WTC11 (cell line): Measurements from ENCODE around the gene SYNPO2. TPM values are rescaled to one million over a fixed set of nuclear protein-coding genes. Genes with fewer than 3 reads are reported as not detected.

ENCODE experiments used
- ATAC-seq: fragments of 200-7000 bp; cut with Tn5 transposase; 2 replicates; pipeline ENCODE4 v1.10.0; 2021; ENCODE audit warnings: mild to moderate bottlenecking, moderate library complexity
- CTCF ChIA-PET: fragments of 300-600 bp; sonication (Branson Sonifier 250); formaldehyde crosslinking; loops from one replicate; lab custom pipeline; 2021; ENCODE audit warnings: antibody characterized with exemption; lab: Charles Lee
- POLR2A ChIA-PET: fragments of 350-600 bp; sonication (Branson Sonifier 250); formaldehyde crosslinking; loops from one replicate; lab custom pipeline; 2021; ENCODE audit warnings: antibody characterized with exemption; lab: Charles Lee
- DNase-seq: peaks from one replicate; pipeline ENCODE4 v3.0.0; 2021; ENCODE audit warnings: low spot score
- H3K27ac Mint-ChIP-seq: 2 replicates; pipeline ENCODE4 v1.8.0; 2021; ENCODE audit warnings: mixed read lengths
- H3K27me3 Mint-ChIP-seq: 2 replicates; pipeline ENCODE4 v1.8.0; 2021; ENCODE audit warnings: low read depth, mild to moderate bottlenecking, moderate library complexity, mixed read lengths
- H3K36me3 Mint-ChIP-seq: 2 replicates; pipeline ENCODE4 v1.8.0; 2021; ENCODE audit warnings: mixed read lengths
- H3K4me1 Mint-ChIP-seq: 2 replicates; pipeline ENCODE4 v1.8.0; 2022; ENCODE audit warnings: mixed read lengths
- H3K4me3 Mint-ChIP-seq: 2 replicates; pipeline ENCODE4 v1.8.0; 2021; ENCODE audit warnings: mild to moderate bottlenecking, moderate library complexity, mixed read lengths
- H3K9me3 Mint-ChIP-seq: 2 replicates; pipeline ENCODE4 v1.8.0; 2021; ENCODE audit warnings: mixed read lengths
- CREB1 ChIP-seq: sonication (generic); formaldehyde crosslinking; IDR thresholded peaks from 2 replicates; pipeline ENCODE4 v1.8.0; 2023; ENCODE audit warnings: mild to moderate bottlenecking, missing genetic modification reagents
- FOXP1 ChIP-seq: sonication (generic); formaldehyde crosslinking; IDR thresholded peaks from 2 replicates; pipeline ENCODE4 v1.8.0; 2022; ENCODE audit warnings: missing genetic modification reagents, mild to moderate bottlenecking, moderate library complexity, borderline replicate concordance
- GTF2I ChIP-seq: fragments of 250-450 bp; sonication (Bioruptor Pico); conservative IDR thresholded peaks from 2 replicates; pipeline ENCODE4 v1.4.0; 2021; ENCODE audit warnings: mild to moderate bottlenecking
- JAZF1 ChIP-seq: fragments of 250-450 bp; sonication (Bioruptor Pico); IDR thresholded peaks from 2 replicates; pipeline ENCODE4 v1.9.0; 2021; ENCODE audit warnings: moderate library complexity, mild to moderate bottlenecking, inconsistent platforms
- KAT7 ChIP-seq: sonication (generic); formaldehyde crosslinking; IDR thresholded peaks from 2 replicates; pipeline ENCODE4 v1.8.1; 2023; ENCODE audit warnings: missing genetic modification reagents, mild to moderate bottlenecking, borderline replicate concordance
- MYBL2 ChIP-seq: sonication (generic); formaldehyde crosslinking; IDR thresholded peaks from 2 replicates; pipeline ENCODE4 v1.8.1; 2023; ENCODE audit warnings: mild to moderate bottlenecking, moderate library complexity, missing genetic modification reagents
- RORB ChIP-seq: fragments of 250-450 bp; sonication (Bioruptor Pico); IDR thresholded peaks from 2 replicates; pipeline ENCODE4 v1.9.0; 2021; ENCODE audit warnings: mild to moderate bottlenecking
- SMAD3 ChIP-seq: sonication (generic); formaldehyde crosslinking; IDR thresholded peaks from 2 replicates; pipeline ENCODE4 v1.8.0; 2022; ENCODE audit warnings: missing genetic modification reagents, mild to moderate bottlenecking, borderline replicate concordance
- TCF7 ChIP-seq: sonication (generic); formaldehyde crosslinking; IDR thresholded peaks from 2 replicates; pipeline ENCODE4 v1.8.0; 2022; ENCODE audit warnings: mild to moderate bottlenecking, low read depth, missing genetic modification reagents, moderate library complexity
- TEAD4 ChIP-seq: sonication (generic); formaldehyde crosslinking; IDR thresholded peaks from 2 replicates; pipeline ENCODE4 v1.8.0; 2022; ENCODE audit warnings: mild to moderate bottlenecking, missing genetic modification reagents
- ZNF219 ChIP-seq: sonication (generic); formaldehyde crosslinking; IDR thresholded peaks from 2 replicates; pipeline ENCODE4 v1.8.0; 2023; ENCODE audit warnings: missing genetic modification reagents, mild to moderate bottlenecking, borderline replicate concordance
- ZNF396 ChIP-seq: fragments of 250-450 bp; sonication (Bioruptor Pico); IDR thresholded peaks from 2 replicates; pipeline ENCODE4 v1.8.0; 2021; ENCODE audit warnings: mild to moderate bottlenecking, moderate library complexity, borderline replicate concordance
- ZNF423 ChIP-seq: fragments of 250-450 bp; sonication (Bioruptor Pico); IDR thresholded peaks from 2 replicates; pipeline ENCODE4 v2.1.2; 2022; ENCODE audit warnings: mild to moderate bottlenecking, moderate library complexity
- total RNA-seq: library from RNA; stranded (reverse); gene quantifications from 3 replicates; pipeline ENCODE4 v1.2.3, GENCODE V29; 2021
- TF ChIP-seq, protein P1 (sequence below): fragments of 250-450 bp; sonication (Bioruptor Pico); IDR thresholded peaks from 2 replicates; pipeline ENCODE4 v1.9.0; 2021; ENCODE audit warnings: moderate library complexity, mild to moderate bottlenecking, inconsistent platforms, borderline replicate concordance
- TF ChIP-seq, protein P2 (sequence below): sonication (generic); formaldehyde crosslinking; IDR thresholded peaks from 2 replicates; pipeline ENCODE4 v1.8.1; 2022; ENCODE audit warnings: low read depth, missing genetic modification reagents, borderline replicate concordance
- TF ChIP-seq, protein P3 (sequence below): sonication (generic); formaldehyde crosslinking; IDR thresholded peaks from 2 replicates; pipeline ENCODE4 v1.8.1; 2023; ENCODE audit warnings: mild to moderate bottlenecking, missing genetic modification reagents, borderline replicate concordance
- TF ChIP-seq, protein P4 (sequence below): sonication (generic); formaldehyde crosslinking; IDR thresholded peaks from 2 replicates; pipeline ENCODE4 v1.8.1; 2023; ENCODE audit warnings: mild to moderate bottlenecking, missing genetic modification reagents
- TF ChIP-seq, protein P5 (sequence below): sonication (generic); formaldehyde crosslinking; IDR thresholded peaks from 2 replicates; pipeline ENCODE4 v1.8.1; 2023; ENCODE audit warnings: mild to moderate bottlenecking, missing genetic modification reagents, moderate library complexity
- TF ChIP-seq, protein P6 (sequence below): sonication (generic); formaldehyde crosslinking; IDR thresholded peaks from 2 replicates; pipeline ENCODE4 v1.8.1; 2022; ENCODE audit warnings: mild to moderate bottlenecking, moderate library complexity, missing genetic modification reagents
- TF ChIP-seq, protein P7 (sequence below): sonication (generic); formaldehyde crosslinking; IDR thresholded peaks from 2 replicates; pipeline ENCODE4 v1.8.0; 2023; ENCODE audit warnings: missing genetic modification reagents
- TF ChIP-seq, protein P8 (sequence below): sonication (generic); formaldehyde crosslinking; IDR thresholded peaks from 2 replicates; pipeline ENCODE4 v1.8.1; 2023; ENCODE audit warnings: mild to moderate bottlenecking, missing genetic modification reagents

SYNPO2 gene
- total RNA-seq, 1 experiment from 2014 or later, result 1.9 TPM

DNA sequence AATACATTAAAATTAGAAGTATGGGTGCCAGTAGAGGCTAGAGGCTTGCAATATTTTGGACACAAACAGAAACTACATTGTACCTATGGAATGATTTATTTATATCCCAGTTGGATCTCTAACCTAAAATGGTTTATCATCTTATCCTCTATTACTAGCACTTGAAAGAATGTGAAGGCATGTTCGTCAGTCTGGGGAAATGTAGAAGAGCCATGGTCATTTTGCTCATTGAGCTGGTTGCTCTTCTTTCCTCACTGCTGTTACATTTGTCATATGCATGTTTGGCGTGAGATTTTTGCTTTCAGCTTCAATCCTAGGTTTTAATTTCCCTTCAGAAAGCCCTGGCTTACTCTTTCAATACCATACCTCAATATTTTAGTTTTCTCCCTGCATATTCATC is 164.6 kb downstream of the SYNPO2 start (continued):
- TF ChIP-seq KAT7 (CRISPR knock-in tag) (no peak), CREB1 (no peak), ZNF396 (CRISPR knock-in tag) (no peak), MYBL2 (no peak), SMAD3 (CRISPR knock-in tag) (no peak)
- TF ChIP-seq, protein P1, sequence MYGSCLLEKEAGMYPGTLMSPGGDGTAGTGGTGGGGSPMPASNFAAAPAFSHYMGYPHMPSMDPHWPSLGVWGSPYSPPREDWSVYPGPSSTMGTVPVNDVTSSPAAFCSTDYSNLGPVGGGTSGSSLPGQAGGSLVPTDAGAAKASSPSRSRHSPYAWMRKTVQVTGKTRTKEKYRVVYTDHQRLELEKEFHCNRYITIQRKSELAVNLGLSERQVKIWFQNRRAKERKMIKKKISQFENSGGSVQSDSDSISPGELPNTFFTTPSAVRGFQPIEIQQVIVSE (CRISPR knock-in tag), result no peak
- TF ChIP-seq, protein P2, sequence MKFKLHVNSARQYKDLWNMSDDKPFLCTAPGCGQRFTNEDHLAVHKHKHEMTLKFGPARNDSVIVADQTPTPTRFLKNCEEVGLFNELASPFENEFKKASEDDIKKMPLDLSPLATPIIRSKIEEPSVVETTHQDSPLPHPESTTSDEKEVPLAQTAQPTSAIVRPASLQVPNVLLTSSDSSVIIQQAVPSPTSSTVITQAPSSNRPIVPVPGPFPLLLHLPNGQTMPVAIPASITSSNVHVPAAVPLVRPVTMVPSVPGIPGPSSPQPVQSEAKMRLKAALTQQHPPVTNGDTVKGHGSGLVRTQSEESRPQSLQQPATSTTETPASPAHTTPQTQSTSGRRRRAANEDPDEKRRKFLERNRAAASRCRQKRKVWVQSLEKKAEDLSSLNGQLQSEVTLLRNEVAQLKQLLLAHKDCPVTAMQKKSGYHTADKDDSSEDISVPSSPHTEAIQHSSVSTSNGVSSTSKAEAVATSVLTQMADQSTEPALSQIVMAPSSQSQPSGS (CRISPR knock-in tag), result no peak

DNA sequence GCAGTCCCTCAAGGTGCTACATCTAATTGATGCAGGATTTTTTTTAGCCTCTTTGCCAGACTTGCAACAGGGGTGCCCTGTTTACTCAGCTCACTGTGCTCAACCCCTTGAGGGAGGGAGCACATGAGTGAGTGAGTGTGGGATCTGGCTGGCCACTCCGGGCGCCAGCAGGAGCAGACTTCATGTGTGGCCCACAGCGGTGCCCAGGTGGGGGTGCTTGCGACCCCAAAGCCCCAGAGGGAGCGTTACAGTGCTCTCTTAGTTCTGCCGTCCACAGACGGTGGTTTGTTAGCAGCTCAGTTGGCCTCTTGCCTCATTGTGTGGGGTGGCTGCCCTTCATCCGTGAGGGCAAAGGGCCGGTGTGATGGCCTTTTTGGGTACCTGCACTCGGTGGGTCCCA is 165.3 kb downstream of the SYNPO2 start:
- ChIA-PET CTCF (interaction anchor here (0.9 to 1.0 kb wide), 2 partner anchors 10 to 14 kb away, joined by 3 to 4 read pairs; no protein-coding TSS in a partner anchor), POLR2A (interaction anchor here (0.6 kb wide), 2 partner anchors 151 to 616 kb away, joined by 3 to 4 read pairs; no protein-coding TSS in a partner anchor)
- H3K27me3 Mint-ChIP-seq, result no peaks in the 10 kb centered on the region; the same call in 1 of the 2 replicates
- H3K4me3 Mint-ChIP-seq, result no peak overlapping the region
- DNase-seq (no peak), ATAC-seq (no peak; the same call in 1 of the 2 replicates)
- H3K27ac Mint-ChIP-seq, result no peak overlapping the region
- TF ChIP-seq, protein P3, sequence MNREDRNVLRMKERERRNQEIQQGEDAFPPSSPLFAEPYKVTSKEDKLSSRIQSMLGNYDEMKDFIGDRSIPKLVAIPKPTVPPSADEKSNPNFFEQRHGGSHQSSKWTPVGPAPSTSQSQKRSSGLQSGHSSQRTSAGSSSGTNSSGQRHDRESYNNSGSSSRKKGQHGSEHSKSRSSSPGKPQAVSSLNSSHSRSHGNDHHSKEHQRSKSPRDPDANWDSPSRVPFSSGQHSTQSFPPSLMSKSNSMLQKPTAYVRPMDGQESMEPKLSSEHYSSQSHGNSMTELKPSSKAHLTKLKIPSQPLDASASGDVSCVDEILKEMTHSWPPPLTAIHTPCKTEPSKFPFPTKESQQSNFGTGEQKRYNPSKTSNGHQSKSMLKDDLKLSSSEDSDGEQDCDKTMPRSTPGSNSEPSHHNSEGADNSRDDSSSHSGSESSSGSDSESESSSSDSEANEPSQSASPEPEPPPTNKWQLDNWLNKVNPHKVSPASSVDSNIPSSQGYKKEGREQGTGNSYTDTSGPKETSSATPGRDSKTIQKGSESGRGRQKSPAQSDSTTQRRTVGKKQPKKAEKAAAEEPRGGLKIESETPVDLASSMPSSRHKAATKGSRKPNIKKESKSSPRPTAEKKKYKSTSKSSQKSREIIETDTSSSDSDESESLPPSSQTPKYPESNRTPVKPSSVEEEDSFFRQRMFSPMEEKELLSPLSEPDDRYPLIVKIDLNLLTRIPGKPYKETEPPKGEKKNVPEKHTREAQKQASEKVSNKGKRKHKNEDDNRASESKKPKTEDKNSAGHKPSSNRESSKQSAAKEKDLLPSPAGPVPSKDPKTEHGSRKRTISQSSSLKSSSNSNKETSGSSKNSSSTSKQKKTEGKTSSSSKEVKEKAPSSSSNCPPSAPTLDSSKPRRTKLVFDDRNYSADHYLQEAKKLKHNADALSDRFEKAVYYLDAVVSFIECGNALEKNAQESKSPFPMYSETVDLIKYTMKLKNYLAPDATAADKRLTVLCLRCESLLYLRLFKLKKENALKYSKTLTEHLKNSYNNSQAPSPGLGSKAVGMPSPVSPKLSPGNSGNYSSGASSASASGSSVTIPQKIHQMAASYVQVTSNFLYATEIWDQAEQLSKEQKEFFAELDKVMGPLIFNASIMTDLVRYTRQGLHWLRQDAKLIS, result no peak
- TF ChIP-seq, protein P4, sequence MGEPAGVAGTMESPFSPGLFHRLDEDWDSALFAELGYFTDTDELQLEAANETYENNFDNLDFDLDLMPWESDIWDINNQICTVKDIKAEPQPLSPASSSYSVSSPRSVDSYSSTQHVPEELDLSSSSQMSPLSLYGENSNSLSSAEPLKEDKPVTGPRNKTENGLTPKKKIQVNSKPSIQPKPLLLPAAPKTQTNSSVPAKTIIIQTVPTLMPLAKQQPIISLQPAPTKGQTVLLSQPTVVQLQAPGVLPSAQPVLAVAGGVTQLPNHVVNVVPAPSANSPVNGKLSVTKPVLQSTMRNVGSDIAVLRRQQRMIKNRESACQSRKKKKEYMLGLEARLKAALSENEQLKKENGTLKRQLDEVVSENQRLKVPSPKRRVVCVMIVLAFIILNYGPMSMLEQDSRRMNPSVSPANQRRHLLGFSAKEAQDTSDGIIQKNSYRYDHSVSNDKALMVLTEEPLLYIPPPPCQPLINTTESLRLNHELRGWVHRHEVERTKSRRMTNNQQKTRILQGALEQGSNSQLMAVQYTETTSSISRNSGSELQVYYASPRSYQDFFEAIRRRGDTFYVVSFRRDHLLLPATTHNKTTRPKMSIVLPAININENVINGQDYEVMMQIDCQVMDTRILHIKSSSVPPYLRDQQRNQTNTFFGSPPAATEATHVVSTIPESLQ (CRISPR knock-in tag), result no peak
- TF ChIP-seq, protein P5, sequence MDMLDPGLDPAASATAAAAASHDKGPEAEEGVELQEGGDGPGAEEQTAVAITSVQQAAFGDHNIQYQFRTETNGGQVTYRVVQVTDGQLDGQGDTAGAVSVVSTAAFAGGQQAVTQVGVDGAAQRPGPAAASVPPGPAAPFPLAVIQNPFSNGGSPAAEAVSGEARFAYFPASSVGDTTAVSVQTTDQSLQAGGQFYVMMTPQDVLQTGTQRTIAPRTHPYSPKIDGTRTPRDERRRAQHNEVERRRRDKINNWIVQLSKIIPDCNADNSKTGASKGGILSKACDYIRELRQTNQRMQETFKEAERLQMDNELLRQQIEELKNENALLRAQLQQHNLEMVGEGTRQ (CRISPR knock-in tag), result no peak
- TF ChIP-seq ZNF423 (CRISPR knock-in tag) (no peak), TEAD4 (CRISPR knock-in tag) (no peak), TCF7 (no peak), RORB (CRISPR knock-in tag) (no peak), FOXP1 (CRISPR knock-in tag) (no peak), JAZF1 (no peak), ZNF219 (CRISPR knock-in tag) (no peak), GTF2I (no peak)
- TF ChIP-seq, protein P6, sequence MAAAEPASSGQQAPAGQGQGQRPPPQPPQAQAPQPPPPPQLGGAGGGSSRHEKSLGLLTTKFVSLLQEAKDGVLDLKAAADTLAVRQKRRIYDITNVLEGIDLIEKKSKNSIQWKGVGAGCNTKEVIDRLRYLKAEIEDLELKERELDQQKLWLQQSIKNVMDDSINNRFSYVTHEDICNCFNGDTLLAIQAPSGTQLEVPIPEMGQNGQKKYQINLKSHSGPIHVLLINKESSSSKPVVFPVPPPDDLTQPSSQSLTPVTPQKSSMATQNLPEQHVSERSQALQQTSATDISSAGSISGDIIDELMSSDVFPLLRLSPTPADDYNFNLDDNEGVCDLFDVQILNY (CRISPR knock-in tag), result no peak
- TF ChIP-seq, protein P7, sequence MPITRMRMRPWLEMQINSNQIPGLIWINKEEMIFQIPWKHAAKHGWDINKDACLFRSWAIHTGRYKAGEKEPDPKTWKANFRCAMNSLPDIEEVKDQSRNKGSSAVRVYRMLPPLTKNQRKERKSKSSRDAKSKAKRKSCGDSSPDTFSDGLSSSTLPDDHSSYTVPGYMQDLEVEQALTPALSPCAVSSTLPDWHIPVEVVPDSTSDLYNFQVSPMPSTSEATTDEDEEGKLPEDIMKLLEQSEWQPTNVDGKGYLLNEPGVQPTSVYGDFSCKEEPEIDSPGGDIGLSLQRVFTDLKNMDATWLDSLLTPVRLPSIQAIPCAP, result no peak
- TF ChIP-seq, protein P8, sequence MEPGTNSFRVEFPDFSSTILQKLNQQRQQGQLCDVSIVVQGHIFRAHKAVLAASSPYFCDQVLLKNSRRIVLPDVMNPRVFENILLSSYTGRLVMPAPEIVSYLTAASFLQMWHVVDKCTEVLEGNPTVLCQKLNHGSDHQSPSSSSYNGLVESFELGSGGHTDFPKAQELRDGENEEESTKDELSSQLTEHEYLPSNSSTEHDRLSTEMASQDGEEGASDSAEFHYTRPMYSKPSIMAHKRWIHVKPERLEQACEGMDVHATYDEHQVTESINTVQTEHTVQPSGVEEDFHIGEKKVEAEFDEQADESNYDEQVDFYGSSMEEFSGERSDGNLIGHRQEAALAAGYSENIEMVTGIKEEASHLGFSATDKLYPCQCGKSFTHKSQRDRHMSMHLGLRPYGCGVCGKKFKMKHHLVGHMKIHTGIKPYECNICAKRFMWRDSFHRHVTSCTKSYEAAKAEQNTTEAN (CRISPR knock-in tag), result no peak
- no peaks in the 10 kb centered on the region for H3K36me3 Mint-ChIP-seq
- H3K9me3 Mint-ChIP-seq, result no peaks in the 10 kb centered on the region
- no peaks in the 10 kb centered on the region for H3K4me1 Mint-ChIP-seq
